ENCODE data around the gene PSMC6.

Gene PSMC6

GRCh38 chr14:52706724-52707706 is at the start of gene PSMC6:
Gene PSMC6 (plus strand): TSS chr14:52707200. CDS start chr14:52707220, 20 bp downstream.
- in situ Hi-C loops (cut with MboI; ENCODE audit: low sequenced_read_pairs) = no loop called here

GRCh38 chr14:52660325-52660724 is 46.7 kb upstream of the PSMC6 start:
- in situ Hi-C loops (cut with MboI; ENCODE audit: low sequenced_read_pairs) = no loop called here

GRCh38 chr14:52660832-52661231 is 46.2 kb upstream of the PSMC6 start:
- in situ Hi-C loops (cut with MboI; ENCODE audit: low sequenced_read_pairs) = no loop called here

GRCh38 chr14:52661314-52661713 is 45.7 kb upstream of the PSMC6 start:
- in situ Hi-C loops (cut with MboI; ENCODE audit: low sequenced_read_pairs) = no loop called here

GRCh38 chr14:52663850-52664249 is 43.1 kb upstream of the PSMC6 start:
- in situ Hi-C loops (cut with MboI; ENCODE audit: low sequenced_read_pairs) = no loop called here

- in situ Hi-C loops (cut with MboI; ENCODE audit: low sequenced_read_pairs) = no loop called here
Measured at GRCh38 chr14:52678591-52678990, 28.4 kb upstream of the PSMC6 start.

- in situ Hi-C loops (cut with MboI; ENCODE audit: low sequenced_read_pairs) = no loop called here
Measured at GRCh38 chr14:52683985-52684520, 22.9 kb upstream of the PSMC6 start.

GRCh38 chr14:52686176-52686575 is 20.8 kb upstream of the PSMC6 start:
- in situ Hi-C loops (cut with MboI; ENCODE audit: low sequenced_read_pairs) = no loop called here

GRCh38 chr14:52690983-52691760 is 15.8 kb upstream of the PSMC6 start:
- in situ Hi-C loops (cut with MboI; ENCODE audit: low sequenced_read_pairs) = no loop called here

GRCh38 chr14:52692248-52692962 is 14.6 kb upstream of the PSMC6 start:
- in situ Hi-C loops (cut with MboI; ENCODE audit: low sequenced_read_pairs) = no loop called here

- in situ Hi-C loops (cut with MboI; ENCODE audit: low sequenced_read_pairs) = no loop called here
Measured at GRCh38 chr14:52693036-52693435, 14.0 kb upstream of the PSMC6 start.

GRCh38 chr14:52693532-52693931 is 13.5 kb upstream of the PSMC6 start:
- in situ Hi-C loops (cut with MboI; ENCODE audit: low sequenced_read_pairs) = no loop called here

- in situ Hi-C loops (cut with MboI; ENCODE audit: low sequenced_read_pairs) = no loop called here
Measured at GRCh38 chr14:52694761-52695480, 12.1 kb upstream of the PSMC6 start.

- in situ Hi-C loops (cut with MboI; ENCODE audit: low sequenced_read_pairs) = no loop called here
Measured at GRCh38 chr14:52695481-52696091, 11.4 kb upstream of the PSMC6 start, which contains the start of gene ERO1A. Gene ERO1A (minus strand): TSS chr14:52695558. CDS start chr14:52695481, 77 bp downstream.

GRCh38 chr14:52700701-52701172 is 6.3 kb upstream of the PSMC6 start:
- in situ Hi-C loops (cut with MboI; ENCODE audit: low sequenced_read_pairs) = no loop called here

GRCh38 chr14:52701223-52701622 is 5.8 kb upstream of the PSMC6 start:
- in situ Hi-C loops (cut with MboI; ENCODE audit: low sequenced_read_pairs) = no loop called here

GRCh38 chr14:52703225-52703624 is 3.8 kb upstream of the PSMC6 start:
- in situ Hi-C loops (cut with MboI; ENCODE audit: low sequenced_read_pairs) = no loop called here

- in situ Hi-C loops (cut with MboI; ENCODE audit: low sequenced_read_pairs) = no loop called here
Measured at GRCh38 chr14:52703664-52704063, 3.3 kb upstream of the PSMC6 start.

GRCh38 chr14:52706286-52706685 is 714 bp upstream of the PSMC6 start:
- in situ Hi-C loops (cut with MboI; ENCODE audit: low sequenced_read_pairs) = no loop called here
